Measurements from ENCODE around the gene KY. TPM values are rescaled to one million over a fixed set of nuclear protein-coding genes. Genes with fewer than 3 reads are reported as not detected.

Gene KY
- total and polyA plus RNA-seq, 2 of the 8 experiments (the other 6 are each of a cell fraction or from before 2014, with no cell fraction given): not detected

GRCh38 chr3:134603956-134604355 is 46.9 kb downstream of the KY start:
- no peaks in the 10 kb centered on the region for H3K36me3 ChIP-seq (ENCODE audit: control insufficient read depth in 2 of 4, insufficient read depth in 4 of 4, low read length in 3 of 4)
- TF ChIP-seq EP300 (IDR thresholded peaks at IDR 0.05; ENCODE audit: borderline replicate concordance in 1 of 2, low read depth in 2 of 2, low read length in 2 of 2) (no peak), SAP30 (IDR thresholded peaks at IDR 0.05; ENCODE audit: insufficient read depth, insufficient replicate concordance, low read length) (no peak), MAX (IDR thresholded peaks at IDR 0.05) (no peak), ZNF274 (IDR thresholded peaks at IDR 0.05; ENCODE audit: borderline replicate concordance, extremely low read depth, low read length) (no peak), SIX5 (IDR thresholded peaks at IDR 0.05; ENCODE audit: low read depth, low read length) (no peak), SRF (IDR thresholded peaks at IDR 0.05; ENCODE audit: low read depth, low read length) (no peak), TBP (IDR thresholded peaks at IDR 0.05; ENCODE audit: low read depth, low read length) (no peak), CTBP2 (IDR thresholded peaks at IDR 0.05; ENCODE audit: borderline replicate concordance, insufficient read depth, insufficient read length, low read length) (no peak), NRF1 (IDR thresholded peaks at IDR 0.05; ENCODE audit: low read depth, low read length) (no peak), HDAC6 (IDR thresholded peaks at IDR 0.05; ENCODE audit: low read depth, low read length) (no peak)
- H3K9ac ChIP-seq (replicated peaks in 1 of 4; ENCODE audit: extremely low read depth in 1 of 4, low read depth in 3 of 4, low read length in 3 of 4): no peak overlapping the region
- no peak overlapping the region for H3K23ac ChIP-seq (ENCODE audit: insufficient read length)
- no peak overlapping the region for H3K4ac ChIP-seq (replicated peaks; ENCODE audit: insufficient read length, low read depth, low read length)
- H4K20me1 ChIP-seq (replicated peaks in 1 of 2; ENCODE audit: control insufficient read depth in 1 of 2, insufficient read depth in 2 of 2, low read length in 2 of 2): peaks cover 0 to 3% of the 10 kb centered on the region in 2 experiments
- no peak overlapping the region for H2BK20ac ChIP-seq (ENCODE audit: low read length)
- no peaks in the 10 kb centered on the region for H3K79me1 ChIP-seq (ENCODE audit: low read depth, low read length)
- no peaks in the 10 kb centered on the region for H3K79me2 ChIP-seq (ENCODE audit: control insufficient read depth in 1 of 2, insufficient read depth in 2 of 2, low read length in 2 of 2)
- H3K23me2 ChIP-seq (ENCODE audit: low read depth, low read length): no peaks in the 10 kb centered on the region
- H2AK5ac ChIP-seq (ENCODE audit: low read depth, low read length): no peak overlapping the region
- H2AFZ ChIP-seq (ENCODE audit: low read length): no peak overlapping the region
- H3K27me3 ChIP-seq (replicated peaks in 1 of 4; ENCODE audit: control insufficient read depth in 3 of 4, extremely low read depth in 1 of 4, insufficient read depth in 3 of 4, low read length in 3 of 4): peaks cover 0 to 5% (median 2%) of the 10 kb centered on the region in 4 experiments; a peak in 2 of 7 replicates
- H3K4me1 ChIP-seq (replicated peaks in 1 of 4; ENCODE audit: control insufficient read depth in 3 of 4, insufficient read depth in 4 of 4, low read length in 3 of 4): peaks cover 0 to 10% (median 2%) of the 10 kb centered on the region in 4 experiments; a peak in 3 of 7 replicates
- H2BK12ac ChIP-seq (ENCODE audit: low read depth, low read length): no peak overlapping the region
- H3K4me2 ChIP-seq (ENCODE audit: insufficient read depth in 1 of 2, low read depth in 2 of 2, low read length in 2 of 2): no peak overlapping the region
- no peak overlapping the region for H2BK120ac ChIP-seq (replicated peaks; ENCODE audit: low read depth, low read length)
- no peak overlapping the region for H3K14ac ChIP-seq (ENCODE audit: insufficient read length)
- ChIA-PET CTCF (ENCODE audit: partially characterized antibody) (interaction anchor here (0.8 to 13.3 kb wide), 13 partner anchors 12 to 191 kb away, joined by 3 to 197 read pairs (median 8); partner anchors contain the start of gene EPHB1), POLR2A (ENCODE audit: partially characterized antibody) (no interaction called here)
- FAIRE-seq (no peak), DNase-seq (ENCODE audit: low read depth in 1 of 2, low spot score in 2 of 2) (no peak)
- H3K4me3 ChIP-seq (ENCODE audit: extremely low read depth in 1 of 4, insufficient read depth in 2 of 4, low read depth in 3 of 4, low read length in 4 of 4): no peak overlapping the region
- no peaks in the 10 kb centered on the region for H3K9me3 ChIP-seq (ENCODE audit: insufficient read depth in 2 of 2, low read depth in 1 of 2, low read length in 1 of 2)
- no peak overlapping the region for H3K56ac ChIP-seq (replicated peaks; ENCODE audit: insufficient read length, low read depth, low read length)
- no peak overlapping the region for H2BK15ac ChIP-seq (ENCODE audit: low read length)
- H4K91ac ChIP-seq (replicated peaks; ENCODE audit: insufficient read length, low read length): no peak overlapping the region
- no peak overlapping the region for H4K8ac ChIP-seq (ENCODE audit: extremely low read depth, insufficient read depth, low read length)
- no peak overlapping the region for H3K18ac ChIP-seq (ENCODE audit: extremely low read depth, low read length)
- WGBS, 2 experiments (ENCODE audit: extremely low coverage in 1 of 2, insufficient coverage in 1 of 2, insufficient read length in 1 of 2, insufficient replicate concordance in 2 of 2, low coverage in 1 of 2, low lambda C conversion rate in 2 of 2, missing lambda C conversion rate in 1 of 2): 93% methylated on average over 13 of the region's 13 CpGs; no CpG with 5 or more reads in 1 of the 2 experiments
- H3K27ac ChIP-seq (ENCODE audit: low read depth, low read length): no peak overlapping the region
- H4K5ac ChIP-seq (ENCODE audit: insufficient read length, low read depth, low read length): no peak overlapping the region
- no peak overlapping the region for H2BK5ac ChIP-seq (ENCODE audit: low read depth, low read length)

Measured in H1 (cell line).